PC-3 (cell line): ENCODE measurements around the gene ALCAM. TPM values are rescaled to one million over a fixed set of nuclear protein-coding genes. Genes with fewer than 3 reads are reported as not detected.

Experiments used
- ATAC-seq: fragments of 200-7000 bp; cut with Tn5 transposase; 2 replicates; pipeline ENCODE4 v1.9.1; 2020; ENCODE audit warnings: mild to moderate bottlenecking, moderate library complexity
- BruUV-seq: library from RNA; stranded (reverse); fragments of 400-500 nt; replicated peaks from 2 replicates; lab custom pipeline; 2021; lab: Mats Ljungman, UMichigan
- CTCF ChIA-PET: fragments of 300-600 bp; sonication (Branson Sonifier 250); formaldehyde crosslinking; loops from one replicate; lab custom pipeline; 2022; ENCODE audit warnings: antibody characterized with exemption; lab: Charles Lee
- POLR2A ChIA-PET: fragments of 300-600 bp; sonication (Branson Sonifier 250); formaldehyde crosslinking; loops from one replicate; lab custom pipeline; 2022; ENCODE audit warnings: antibody characterized with exemption; ENCODE audit not compliant: unreplicated experiment; lab: Charles Lee
- DNase-seq: peaks from one replicate; pipeline ENCODE4 v3.0.0-alpha.2; 2015
- H2AFZ ChIP-seq: fragments of 300-600 bp; sonication (generic); 2 replicates; pipeline ENCODE4 v1.6.0; 2016; ENCODE audit warnings: antibody characterized with exemption, low read length
- H3F3A ChIP-seq: fragments of 300-600 bp; sonication (generic); one replicate; pipeline ENCODE4 v1.6.0; 2017; ENCODE audit warnings: antibody characterized with exemption, low read length, control low read depth, mild to moderate bottlenecking; ENCODE audit not compliant: unreplicated experiment
- H3K27ac ChIP-seq: fragments of 300-600 bp; sonication (generic); 2 replicates; pipeline ENCODE4 v1.5.1; 2016; ENCODE audit warnings: mild to moderate bottlenecking, low read length
- H3K27me3 ChIP-seq: fragments of 300-600 bp; sonication (generic); 2 replicates; pipeline ENCODE4 v1.6.1; 2016; ENCODE audit warnings: low read length, mixed read lengths
- H3K36me3 ChIP-seq: fragments of 300-600 bp; sonication (generic); 2 replicates; pipeline ENCODE4 v1.6.1; 2016; ENCODE audit warnings: low read depth, mixed run types, low read length, mixed read lengths
- H3K4me1 ChIP-seq: fragments of 300-600 bp; sonication (generic); 2 replicates; pipeline ENCODE4 v1.5.1; 2016; ENCODE audit warnings: low read length; ENCODE audit not compliant: insufficient read depth
- H3K4me2 ChIP-seq: fragments of 300-600 bp; sonication (generic); 2 replicates; pipeline ENCODE4 v1.6.0; 2016; ENCODE audit warnings: low read length
- H3K4me3 ChIP-seq: fragments of 300-600 bp; sonication (generic); 2 replicates; pipeline ENCODE4 v1.5.1; 2016; ENCODE audit warnings: mild to moderate bottlenecking, low read length, mixed read lengths
- H3K79me2 ChIP-seq: fragments of 300-600 bp; sonication (generic); 2 replicates; pipeline ENCODE4 v1.6.1; 2017; ENCODE audit warnings: low read length, mixed read lengths
- H3K9ac ChIP-seq: fragments of 300-600 bp; sonication (generic); 2 replicates; pipeline ENCODE4 v1.6.0; 2016; ENCODE audit warnings: mild to moderate bottlenecking, low read length
- H3K9me2 ChIP-seq: fragments of 300-600 bp; sonication (generic); replicated peaks from 2 replicates; pipeline ENCODE4 v1.6.1; 2016; ENCODE audit warnings: mixed run types, low read length, mixed read lengths
- H3K9me3 ChIP-seq: fragments of 300-600 bp; sonication (generic); 2 replicates; pipeline ENCODE4 v1.6.1; 2016; ENCODE audit warnings: low read length, mixed read lengths
- H4K20me1 ChIP-seq: fragments of 300-600 bp; sonication (generic); 2 replicates; pipeline ENCODE4 v1.6.1; 2016; ENCODE audit warnings: low read length, mixed read lengths
- CTCF ChIP-seq: fragments of 300-600 bp; sonication (generic); conservative IDR thresholded peaks from 2 replicates; pipeline ENCODE4 v1.5.1; 2017; ENCODE audit warnings: antibody characterized with exemption, low read depth, mild to moderate bottlenecking, low read length
- EZH2 ChIP-seq: fragments of 300-600 bp; sonication (generic); IDR thresholded peaks from one replicate; pipeline ENCODE4 v1.6.1; 2017; ENCODE audit warnings: antibody characterized with exemption, mild to moderate bottlenecking, low read length; ENCODE audit not compliant: unreplicated experiment
- EZH2phosphoT487 ChIP-seq: fragments of 300-600 bp; sonication (generic); IDR thresholded peaks from 2 replicates; pipeline ENCODE4 v1.6.1; 2018; ENCODE audit warnings: mild to moderate bottlenecking, antibody characterized with exemption, low read length, borderline replicate concordance
- intact Hi-C: fragments of 100-400 bp; cut with micrococcal nuclease; formaldehyde crosslinking; loops from 2 replicates; pipeline ENCODE4 v1.9.0; 2023
- total RNA-seq: library from RNA; depleted of rRNA; stranded (reverse); fragments of >200 nt; gene quantifications from 2 replicates; pipeline ENCODE4 v1.2.3, GENCODE V29; 2014

ALCAM gene
- total RNA-seq, 1 experiment from 2014 or later: 169 TPM

- ChIA-PET POLR2A (interaction anchor here (0.5 kb wide), 1 partner anchor 26 kb away, joined by 4 read pairs; no protein-coding TSS in a partner anchor), CTCF (interaction anchor here (0.5 kb wide), 1 partner anchor 28 kb away, joined by 3 read pairs; no protein-coding TSS in a partner anchor)
- Histone ChIP-seq H3K4me2 (peak overlapping the region; percentile 3; the same call in 1 of the 2 replicates), H2AFZ (no peak overlapping the region), H3K4me1 (peaks cover 27% of the 10 kb centered on the region), H3K4me3 (no peak overlapping the region), H3K27me3 (no peaks in the 10 kb centered on the region), H3K36me3 (peaks cover 12% of the 10 kb centered on the region; the same call in 1 of the 2 replicates), H3K9me3 (no peaks in the 10 kb centered on the region), H3K27ac (no peak overlapping the region), H3K9ac (no peak overlapping the region), H4K20me1 (no peaks in the 10 kb centered on the region; the same call in 1 of the 2 replicates), H3F3A (no peaks in the 10 kb centered on the region), H3K9me2 (no peaks in the 10 kb centered on the region), H3K79me2 (peaks cover 100% of the 10 kb centered on the region)
- DNase-seq: peak; percentile 47
- no peak for TF ChIP-seq CTCF
- no peak for TF ChIP-seq EZH2phosphoT487
- TF ChIP-seq EZH2: no peak
- BruUV-seq: no TSS peak
- intact Hi-C loops: no loop called here
- ATAC-seq: peak; percentile 44
Measured at GRCh38 chr3:105394177-105394576, 27.5 kb downstream of the ALCAM start.

- H3K27me3 ChIP-seq: no peaks in the 10 kb centered on the region
- no peak overlapping the region for H3K27ac ChIP-seq
- no peak for DNase-seq
- no peak overlapping the region for H3K9ac ChIP-seq
- peaks cover 86% of the 10 kb centered on the region for H3K79me2 ChIP-seq
- no peak overlapping the region for H2AFZ ChIP-seq
- peaks cover 12% of the 10 kb centered on the region for H3F3A ChIP-seq
- no peak overlapping the region for H3K4me2 ChIP-seq
- no peaks in the 10 kb centered on the region for H3K9me3 ChIP-seq
- H3K36me3 ChIP-seq: peaks cover 4% of the 10 kb centered on the region; the same call in 1 of the 2 replicates
- H3K4me3 ChIP-seq: no peak overlapping the region
- intact Hi-C loops: no loop called here
- peak; percentile 13; the same call in 1 of the 2 replicates for ATAC-seq
- no peaks in the 10 kb centered on the region for H3K9me2 ChIP-seq
- no peak for TF ChIP-seq EZH2phosphoT487
- no peak for TF ChIP-seq EZH2
- TF ChIP-seq CTCF: no peak
- ChIA-PET CTCF (no interaction called here), POLR2A (interaction anchor here (0.7 kb wide), 1 partner anchor 937 kb away, joined by 3 read pairs; no protein-coding TSS in a partner anchor)
- H4K20me1 ChIP-seq: no peaks in the 10 kb centered on the region; the same call in 1 of the 2 replicates
- BruUV-seq: no TSS peak
- H3K4me1 ChIP-seq: peaks cover 63% of the 10 kb centered on the region
Measured at GRCh38 chr3:105397974-105398373, 31.3 kb downstream of the ALCAM start.

DNA sequence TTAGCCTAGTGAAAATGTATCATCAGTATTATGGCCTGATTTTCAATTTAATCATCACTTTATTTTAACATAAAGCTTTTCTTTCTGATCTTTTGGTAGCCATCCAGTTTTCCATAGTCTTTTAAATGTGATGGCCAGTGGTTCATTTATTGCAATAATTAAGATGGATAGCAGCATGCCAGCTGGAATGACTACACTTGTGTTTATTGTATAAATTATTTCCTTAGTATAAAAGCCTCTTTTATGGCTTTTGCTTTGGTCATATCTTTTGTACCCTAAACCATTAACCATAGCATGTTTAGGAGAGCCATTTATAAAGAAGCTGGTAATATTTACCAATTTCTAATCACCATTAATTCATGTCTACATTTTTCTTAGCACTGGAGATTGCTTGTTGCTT is 31.7 kb downstream of the ALCAM start:
- Histone ChIP-seq H3K4me3 (no peak overlapping the region), H3K9ac (no peak overlapping the region), H3K79me2 (peaks cover 86% of the 10 kb centered on the region), H2AFZ (no peak overlapping the region), H3K27ac (no peak overlapping the region), H3K9me3 (no peaks in the 10 kb centered on the region), H3K4me2 (peak overlapping the region; percentile 39), H3K27me3 (no peaks in the 10 kb centered on the region), H3K4me1 (peaks cover 67% of the 10 kb centered on the region), H4K20me1 (no peaks in the 10 kb centered on the region; the same call in 1 of the 2 replicates), H3K36me3 (peaks cover 9% of the 10 kb centered on the region), H3K9me2 (no peaks in the 10 kb centered on the region), H3F3A (peaks cover 12% of the 10 kb centered on the region)
- POLR2A ChIA-PET: interaction anchor here (0.7 kb wide), 1 partner anchor 937 kb away, joined by 3 read pairs; no protein-coding TSS in a partner anchor
- CTCF ChIA-PET: no interaction called here
- ATAC-seq: peak; percentile 2; the same call in 1 of the 2 replicates
- TF ChIP-seq EZH2phosphoT487: no peak
- no peak for TF ChIP-seq CTCF
- TF ChIP-seq EZH2: no peak
- intact Hi-C loops: no loop called here
- no TSS peak for BruUV-seq
- peak; percentile 26 for DNase-seq
